HG02970 (cell line): ENCODE measurements around the gene COL17A1.

Experiments used
- ATAC-seq: cut with Tn5 transposase; IDR thresholded peaks from one replicate; pipeline ENCODE4 v1.9.1; 2021; ENCODE audit warnings: mild to moderate bottlenecking, moderate library complexity, moderate number of reproducible peaks; ENCODE audit not compliant: unreplicated experiment, low FRiP score

COL17A1 gene

GRCh38 chr10:104034401-104035193, 51.1 kb downstream of the COL17A1 start:
- ATAC-seq, result no peak

DNA sequence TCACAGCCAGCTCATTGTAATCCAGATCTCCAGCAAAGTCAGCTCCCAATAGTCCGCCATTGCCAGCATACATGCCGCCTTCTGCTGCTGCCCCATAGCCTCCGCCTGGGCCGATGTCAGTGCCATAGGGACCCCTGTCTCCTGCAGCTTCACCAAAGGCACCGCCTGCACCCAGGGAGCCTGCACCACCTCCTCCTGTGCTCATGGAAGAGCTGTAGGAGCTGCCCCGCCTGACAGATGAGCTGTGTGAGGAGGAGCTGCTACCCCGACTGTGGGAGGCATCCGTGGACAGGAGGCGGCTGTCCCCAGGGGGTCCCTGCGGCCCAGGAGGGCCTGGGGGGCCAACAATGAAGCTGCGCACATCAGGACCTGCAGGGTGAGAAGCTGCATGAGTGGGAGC, 51.7 kb downstream of the COL17A1 start:
- no peak for ATAC-seq

DNA sequence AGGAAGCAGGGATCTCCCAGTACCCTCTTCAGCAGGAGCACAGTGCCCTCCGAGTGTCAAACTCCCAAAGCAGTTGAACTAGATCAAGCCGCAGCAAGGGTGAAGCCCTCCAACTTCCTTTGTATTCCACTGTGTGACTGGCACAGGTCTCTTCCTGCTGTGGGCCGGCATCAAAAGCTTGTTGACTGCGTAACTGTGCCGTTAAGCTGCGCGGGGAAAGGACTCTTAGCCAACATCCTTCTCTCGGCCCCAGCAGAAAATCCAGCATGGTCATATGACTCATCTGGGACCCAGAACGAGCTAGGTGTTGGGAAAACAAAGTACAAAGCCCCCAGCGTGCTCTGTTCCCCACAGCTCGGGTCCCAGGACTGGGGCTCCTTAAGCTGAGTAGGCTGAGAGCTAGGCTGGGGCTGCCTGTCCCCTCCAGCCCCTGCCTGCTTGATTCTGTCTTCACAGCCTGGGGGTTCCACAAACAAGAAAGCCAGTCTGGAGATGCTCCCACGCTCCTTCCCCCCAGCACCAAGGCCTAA, 52.2 kb downstream of the COL17A1 start:
- ATAC-seq, result no peak

DNA sequence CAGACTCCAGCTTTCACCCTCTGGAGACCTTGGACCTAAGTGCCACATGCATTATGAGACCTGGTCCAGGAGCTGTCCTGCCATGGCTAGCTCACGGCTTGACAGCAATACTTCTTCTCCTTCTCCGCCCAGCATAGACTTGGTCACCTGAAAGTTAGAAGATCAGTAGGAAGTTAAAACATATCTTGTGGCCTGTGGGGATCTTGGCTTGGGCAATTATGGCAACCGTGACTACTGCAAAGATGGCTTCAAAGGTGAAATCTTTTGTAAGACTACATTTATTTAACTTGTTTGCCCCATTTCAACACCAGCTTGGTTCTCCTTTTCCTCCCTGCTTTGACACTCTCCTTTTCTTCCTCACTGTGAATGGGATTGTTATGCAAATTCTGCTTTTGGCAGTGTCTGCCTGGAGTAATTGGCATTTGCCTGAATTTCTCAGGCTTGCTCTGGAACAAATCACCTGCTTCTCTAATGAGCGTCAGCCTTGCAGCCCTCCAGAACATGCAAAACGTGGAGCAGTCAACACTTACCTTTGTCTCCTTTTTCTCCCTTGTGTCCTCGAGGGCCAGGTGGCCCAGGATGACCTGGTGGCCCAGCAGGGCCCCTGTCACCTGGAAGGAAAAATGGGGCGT, 53.4 kb downstream of the COL17A1 start:
- ATAC-seq, result no peak

- no peak for ATAC-seq
These were observed 54.0 kb downstream of the COL17A1 start for GRCh38 chr10:104031631-104032030.

- no peak for ATAC-seq
These were observed 56.2 kb downstream of the COL17A1 start for GRCh38 chr10:104029521-104029860.

DNA sequence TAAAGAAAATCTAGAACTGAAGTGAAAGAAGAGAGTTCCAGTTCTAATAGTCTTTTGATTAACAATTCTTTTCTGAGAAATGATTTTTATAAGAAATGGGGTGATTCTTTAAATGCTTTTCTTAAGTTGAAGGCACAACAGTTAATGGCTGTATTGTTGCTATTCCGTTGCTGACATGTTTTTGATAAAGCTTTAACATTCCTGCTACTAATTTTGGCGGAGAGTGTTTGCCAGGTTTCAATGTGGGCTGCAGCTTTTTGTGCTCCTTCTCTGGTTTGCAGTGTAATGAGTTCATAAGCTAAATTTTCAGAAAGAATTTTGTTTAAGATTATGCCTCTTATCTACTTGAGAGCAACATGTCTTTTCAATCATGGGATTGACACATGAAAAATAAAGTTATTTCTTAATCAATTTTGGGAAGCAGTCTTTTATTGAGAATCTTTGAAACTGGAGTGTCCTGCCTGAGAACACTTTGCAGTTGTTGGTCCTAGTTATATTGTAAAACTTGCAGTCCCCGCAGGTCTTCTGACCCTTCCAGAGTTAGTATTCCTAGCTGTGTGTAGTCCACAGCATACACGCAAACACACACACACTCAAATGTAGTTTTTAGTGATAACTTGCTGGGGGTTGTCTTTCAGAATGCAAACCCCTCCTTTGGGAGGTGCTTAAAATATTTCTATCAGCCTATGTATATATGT, 56.7 kb downstream of the COL17A1 start:
- ATAC-seq, result no peak

DNA sequence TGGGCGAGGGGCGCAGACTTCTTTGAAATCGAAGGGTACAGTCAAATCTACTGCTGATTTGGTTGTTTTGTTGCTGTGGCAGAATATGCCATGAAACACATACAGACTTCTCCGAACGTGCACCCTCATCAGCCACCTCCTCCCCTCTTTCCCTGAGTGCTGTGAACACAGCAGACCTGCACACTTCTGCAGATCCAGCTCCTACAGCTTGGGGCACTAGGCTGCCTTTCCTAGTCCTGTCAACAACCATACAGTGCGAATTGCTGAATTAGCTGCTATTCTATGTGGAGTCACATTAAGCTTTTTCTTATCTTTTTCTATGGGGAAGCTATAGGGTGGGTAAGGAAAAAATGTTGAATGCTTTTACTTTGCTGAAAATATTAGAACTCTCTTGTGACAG, 57.5 kb downstream of the COL17A1 start:
- ATAC-seq, result no peak

DNA sequence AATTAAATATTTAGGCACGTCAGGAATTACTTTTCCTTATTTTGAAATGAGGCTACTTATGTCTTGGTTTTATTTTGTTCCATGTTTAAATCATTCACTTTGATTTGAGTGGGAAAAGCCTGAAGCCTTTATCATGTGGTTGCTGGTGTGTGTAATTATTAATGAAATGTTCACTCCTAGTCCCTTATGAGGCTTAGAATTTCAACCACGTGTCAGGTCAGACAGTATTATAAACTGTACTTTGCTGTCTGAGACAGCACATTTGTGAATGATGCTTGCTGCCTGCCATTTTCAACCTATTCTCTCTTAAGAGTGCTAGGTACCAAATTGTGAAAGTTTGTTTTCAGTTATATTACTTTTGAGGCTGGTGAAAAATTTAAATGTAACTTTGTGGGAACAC, 58.9 kb downstream of the COL17A1 start:
- no peak for ATAC-seq

DNA sequence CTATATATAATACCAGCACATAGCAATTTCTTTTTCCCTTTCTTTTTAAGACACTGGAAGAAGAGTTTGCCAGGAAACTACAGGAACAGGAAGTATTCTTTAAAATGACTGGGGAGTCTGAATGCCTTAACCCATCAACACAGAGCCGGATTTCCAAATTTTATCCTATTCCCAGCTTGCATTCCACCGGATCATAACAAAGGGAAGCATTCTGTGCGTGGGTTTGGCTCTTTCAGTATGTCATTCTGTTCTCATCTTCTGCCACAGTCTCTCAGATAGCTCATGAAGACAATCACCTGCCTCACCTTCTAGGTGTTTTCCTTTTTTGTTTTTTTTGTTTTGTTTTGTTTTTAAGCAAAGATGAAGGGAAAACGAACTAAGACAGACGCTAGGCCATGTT, 60.2 kb downstream of the COL17A1 start:
- ATAC-seq, result no peak

DNA sequence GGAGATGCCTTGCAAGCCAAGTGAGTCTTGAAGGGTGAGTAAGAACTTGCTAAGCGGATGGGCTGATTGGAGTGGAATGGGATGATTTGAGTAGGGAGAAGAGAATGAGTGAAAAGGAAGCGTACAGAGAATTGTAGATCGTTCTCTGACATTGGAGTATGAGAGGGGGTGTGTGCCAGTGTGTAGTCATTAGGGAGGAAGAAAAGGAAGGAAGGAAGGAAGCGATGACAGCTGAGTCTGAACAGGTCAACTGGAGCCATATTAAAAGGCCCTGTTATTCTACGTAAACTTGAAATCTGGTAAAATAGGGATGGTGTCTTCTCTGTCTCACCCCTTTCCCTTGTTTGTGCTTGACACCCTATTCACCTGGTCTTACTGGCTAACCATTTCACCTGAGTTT, 63.7 kb downstream of the COL17A1 start:
- no peak for ATAC-seq

- ATAC-seq, result no peak
These were observed 64.4 kb downstream of the COL17A1 start for GRCh38 chr10:104021246-104021645.

- ATAC-seq, result no peak
These were observed 65.7 kb downstream of the COL17A1 start for GRCh38 chr10:104020020-104020419.

DNA sequence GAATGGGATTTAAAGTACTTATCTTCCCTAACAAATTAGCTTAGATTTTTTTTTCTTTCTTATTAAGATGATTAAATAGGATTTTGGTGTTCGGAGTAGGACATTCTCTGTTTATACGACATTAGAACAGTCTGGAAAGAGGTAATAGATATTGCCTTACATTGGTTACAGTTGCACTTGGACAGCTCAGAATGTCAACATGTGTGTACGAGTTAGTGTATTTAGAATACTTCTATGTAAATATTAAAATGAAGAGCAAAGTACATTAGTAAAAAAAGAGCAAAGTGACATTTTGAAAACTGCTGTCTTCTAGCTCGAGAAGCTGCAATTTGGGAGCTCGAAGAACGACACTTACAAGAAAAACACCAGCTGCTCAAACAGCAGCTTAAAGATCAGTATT, 67.2 kb downstream of the COL17A1 start:
- no peak for ATAC-seq

GRCh38 chr10:104016661-104017060, 69.0 kb downstream of the COL17A1 start:
- ATAC-seq, result no peak

GRCh38 chr10:104014176-104014575, 71.5 kb downstream of the COL17A1 start:
- ATAC-seq, result no peak

DNA sequence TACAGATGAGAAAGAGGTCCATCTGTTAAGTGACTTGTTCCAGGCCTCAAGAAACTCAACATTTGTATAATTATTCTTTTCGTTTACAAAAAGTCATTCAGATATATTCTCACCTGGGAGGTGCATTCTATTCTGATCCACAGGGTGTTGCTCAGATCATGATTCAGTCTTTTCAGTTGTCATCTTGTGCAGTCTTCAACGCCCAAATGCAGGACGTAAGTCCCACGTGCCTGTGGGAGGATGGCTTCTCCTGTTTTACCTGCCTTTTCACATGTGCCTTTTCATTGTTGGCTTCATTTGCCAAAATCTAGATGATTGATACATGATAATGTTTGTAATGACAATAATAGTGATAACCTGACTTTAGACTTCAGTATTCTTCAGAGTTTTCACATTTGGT, 72.2 kb downstream of the COL17A1 start:
- ATAC-seq, result no peak

- no peak for ATAC-seq
These were observed 73.8 kb downstream of the COL17A1 start for GRCh38 chr10:104011904-104012303.

- ATAC-seq, result no peak
These were observed 80.4 kb downstream of the COL17A1 start for GRCh38 chr10:104005172-104005863.

DNA sequence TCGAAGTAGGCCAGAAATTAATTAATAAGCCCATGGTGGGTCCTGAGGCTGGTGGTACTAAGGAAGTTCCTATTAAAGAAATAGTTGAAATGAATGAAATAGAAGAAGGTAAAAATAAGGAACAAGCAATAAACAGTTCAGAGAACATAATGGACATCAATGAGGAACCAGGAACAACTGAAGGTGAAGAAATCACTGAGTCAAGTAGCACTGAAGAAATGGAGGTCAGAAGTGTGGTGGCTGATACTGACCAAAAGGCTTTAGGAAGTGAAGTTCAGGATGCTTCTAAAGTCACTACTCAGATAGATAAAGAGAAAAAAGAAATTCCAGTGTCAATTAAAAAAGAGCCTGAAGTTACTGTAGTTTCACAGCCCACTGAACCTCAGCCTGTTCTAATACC, 82.8 kb downstream of the COL17A1 start:
- no peak for ATAC-seq

GRCh38 chr10:103998805-103999204, 86.9 kb downstream of the COL17A1 start:
- no peak for ATAC-seq
